Measurements from ENCODE around the gene PSMB10. TPM values are rescaled to one million over a fixed set of nuclear protein-coding genes. Genes with fewer than 3 reads are reported as not detected.

The PSMB10 gene
- total RNA-seq, 1 experiment from 2014 or later: 24.5 TPM

DNA sequence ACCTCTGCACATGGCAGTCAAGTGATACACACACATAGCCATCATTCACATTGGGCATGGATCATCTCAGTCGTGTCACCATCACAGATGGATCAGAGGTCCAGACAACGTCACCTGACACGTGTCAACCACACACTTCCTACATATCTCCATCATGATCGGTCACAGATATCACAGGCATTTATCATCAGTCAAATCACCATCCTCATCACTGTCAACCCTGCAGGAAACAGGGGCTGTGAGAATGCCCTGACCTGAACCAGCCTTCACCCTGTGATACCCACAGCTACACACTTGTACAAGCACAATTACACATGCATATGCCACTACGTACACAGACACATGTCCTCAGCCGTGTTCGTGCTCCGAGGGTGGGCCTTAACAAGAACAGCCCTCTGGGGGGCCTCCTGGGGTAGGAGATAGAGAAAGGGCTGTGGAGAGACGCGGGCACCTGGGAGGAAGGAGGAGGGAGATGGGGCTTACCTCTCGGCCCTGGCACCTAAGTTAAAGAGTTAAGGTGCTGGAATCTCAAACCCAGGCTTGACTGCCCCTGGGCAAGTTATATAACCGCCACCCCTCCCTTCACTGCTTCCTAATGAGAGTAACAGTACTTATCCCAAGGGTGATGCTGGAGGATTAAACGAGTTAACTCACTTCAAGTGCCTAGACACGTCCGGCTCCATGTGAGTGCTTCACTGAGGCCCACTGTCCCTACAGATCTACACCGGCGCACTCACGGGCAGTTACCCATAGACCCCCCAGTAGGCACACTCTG, 30.7 kb upstream of the PSMB10 start:
- no peak overlapping the region for H3K4ac ChIP-seq (ENCODE audit: low read depth, low read length)
- no peak overlapping the region for H4K5ac ChIP-seq (ENCODE audit: insufficient read length, low read depth, low read length)
- no peaks in the 10 kb centered on the region for H3K27me3 ChIP-seq (ENCODE audit: insufficient read depth, low read length)
- H2BK120ac ChIP-seq (ENCODE audit: low read depth, low read length, poor library complexity, severe bottlenecking): no peak overlapping the region
- Mint-ChIP-seq H3K9me3 (no peaks in the 10 kb centered on the region; a peak in 1 of 5 replicates), H3K4me3 (peak overlapping the region; percentile 93 to 95), H3K4me1 (peaks cover 37 to 42% of the 10 kb centered on the region in 2 experiments), H3K36me3 (ENCODE audit: insufficient read depth in 1 of 3, low read depth in 3 of 3) (peaks cover 2 to 22% (median 8%) of the 10 kb centered on the region in 3 experiments; a peak in 6 of 7 replicates), H3K27me3 (ENCODE audit: low read depth) (peaks cover 2% of the 10 kb centered on the region), H3K27ac (peak overlapping the region; percentile 46 to 93 (median 57); a peak in 3 of 7 replicates)
- H4K20me1 ChIP-seq (ENCODE audit: control insufficient read depth, insufficient read depth, insufficient read length): peaks cover 3% of the 10 kb centered on the region
- peak overlapping the region; percentile 2; the same call in 1 of the 2 replicates for H3K14ac ChIP-seq (ENCODE audit: insufficient read depth, low read length)
- no peak overlapping the region for H2BK15ac ChIP-seq (ENCODE audit: low read depth, low read length)
- DNase-seq: no peak
- H3K23me2 ChIP-seq (ENCODE audit: insufficient read length, low read depth, low read length, poor library complexity, severe bottlenecking): peaks cover 3% of the 10 kb centered on the region
- no peak overlapping the region for H2AFZ ChIP-seq (ENCODE audit: low read length)
- no peak for TF ChIP-seq CTCF (conservative IDR thresholded peaks at IDR 0.05)
- peaks cover 4% of the 10 kb centered on the region for H3K79me1 ChIP-seq (ENCODE audit: insufficient read depth, low read depth, low read length, poor library complexity, severe bottlenecking)
- H3K18ac ChIP-seq (ENCODE audit: insufficient read length, low read depth, low read length): no peak overlapping the region
- no peaks in the 10 kb centered on the region for H3K9me3 ChIP-seq (ENCODE audit: control insufficient read depth, low read depth, low read length)
- no peak overlapping the region for H2BK5ac ChIP-seq (ENCODE audit: insufficient read length, low read length)
- H2BK20ac ChIP-seq (ENCODE audit: low read depth, low read length, poor library complexity, severe bottlenecking): no peak overlapping the region
- no peaks in the 10 kb centered on the region; the same call in 1 of the 2 replicates for H3K79me2 ChIP-seq (ENCODE audit: insufficient read depth, low read length)
- H3K27ac ChIP-seq (ENCODE audit: insufficient read length, low read depth, low read length): no peak overlapping the region
- H4K91ac ChIP-seq (ENCODE audit: insufficient read length, low read depth, low read length): no peak overlapping the region
- H3K56ac ChIP-seq (ENCODE audit: insufficient read length, low read depth, low read length): no peak overlapping the region
- H3K23ac ChIP-seq (ENCODE audit: insufficient read length, low read depth, low read length): no peak overlapping the region
- H2AK5ac ChIP-seq (ENCODE audit: insufficient read length, low read length): no peak overlapping the region
- no peak overlapping the region for H2BK12ac ChIP-seq (ENCODE audit: insufficient read length, low read depth, low read length)
- no peak overlapping the region for H4K8ac ChIP-seq (replicated peaks; ENCODE audit: insufficient read length, low read depth, low read length)
- H3T11ph ChIP-seq (ENCODE audit: low read length): no peak overlapping the region
- no CpG with 5 or more reads among the region's 18 CpGs for WGBS (ENCODE audit: extremely low coverage, insufficient read length, low lambda C conversion rate)
- peaks cover 5% of the 10 kb centered on the region; the same call in 1 of the 2 replicates for H3K4me1 ChIP-seq (ENCODE audit: insufficient read depth, low read length)
- H3K4me2 ChIP-seq (ENCODE audit: insufficient read depth, insufficient read length, low read length): peak overlapping the region; percentile 66
- H3K9ac ChIP-seq (ENCODE audit: extremely low read depth, insufficient read length, low read length): peak overlapping the region; percentile 33
